Stimulated activated CD4-positive, alpha-beta T cell treated with anti-CD3 and anti-CD28 coated beads, Interleukin-1b, Interleukin-23, amount 100 ng/mL, for 48 hours (primary cell): ENCODE measurements around the gene CD248.
"Not testable (repeated sequence)": the region's sequence is repeated elsewhere in the genome, so short reads cannot be mapped to it uniquely, and the experiment has no call there.

Experiments
- DNase-seq: peaks from one replicate; pipeline ENCODE4 v3.0.0-alpha.2; 2020

Gene CD248

DNA sequence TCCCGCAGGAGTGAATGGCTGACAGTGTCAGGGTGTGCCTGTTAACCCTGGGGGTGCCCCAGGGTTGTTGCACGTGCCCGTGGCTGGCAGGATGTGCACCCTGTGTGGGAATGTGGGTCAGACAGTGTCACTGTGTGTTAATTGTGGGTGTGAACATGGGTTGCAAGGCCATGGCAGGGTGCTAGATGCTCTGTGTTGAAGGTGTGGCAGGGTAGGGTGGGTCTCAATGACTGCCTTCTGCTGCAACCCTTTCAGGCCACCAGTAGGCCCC is 11.1 kb upstream of the CD248 start:
- DNase-seq = no peak

DNA sequence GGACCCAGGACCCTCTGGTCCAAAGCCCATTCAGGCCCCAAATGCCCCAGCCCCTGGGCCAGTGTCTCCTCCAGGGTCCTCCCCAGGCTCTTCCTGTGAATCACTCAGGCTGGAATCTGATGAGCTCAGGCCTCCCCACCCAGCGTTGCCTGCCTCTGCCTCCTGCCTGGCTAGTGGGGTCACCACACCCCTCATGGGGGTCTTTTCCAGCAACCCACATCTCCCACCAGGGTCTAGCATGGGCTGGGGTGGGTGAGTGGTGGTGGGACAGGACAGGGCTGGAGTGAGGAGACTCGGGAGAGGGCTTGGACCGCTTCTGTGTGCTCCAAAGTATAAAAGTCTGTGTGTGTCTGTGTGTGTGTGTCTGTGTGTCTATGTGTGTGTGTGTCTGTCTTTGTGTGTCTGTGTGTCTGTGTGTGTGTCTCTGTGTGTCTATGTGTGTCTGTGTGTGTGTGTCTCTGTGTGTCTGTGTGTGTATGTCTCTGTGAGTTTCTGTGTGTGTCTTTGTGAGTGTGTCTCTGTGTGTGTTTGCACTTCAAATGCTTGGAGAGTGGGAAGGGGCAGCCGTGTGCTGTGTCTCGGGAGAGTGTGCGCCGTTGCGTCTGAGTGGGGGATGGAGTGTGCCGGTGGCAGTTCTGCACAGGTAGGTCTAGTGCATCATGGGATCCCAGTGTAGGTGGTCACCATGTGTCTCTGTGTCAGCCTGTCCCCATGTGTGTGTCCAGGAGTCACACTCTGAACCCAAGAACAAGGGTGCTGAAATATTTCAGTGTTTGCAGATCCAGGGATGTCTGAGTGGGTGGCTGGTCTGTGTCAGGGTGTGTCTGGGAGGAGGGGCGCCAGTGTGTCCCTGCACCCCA is 10.6 kb upstream of the CD248 start:
- no peak for DNase-seq

DNA sequence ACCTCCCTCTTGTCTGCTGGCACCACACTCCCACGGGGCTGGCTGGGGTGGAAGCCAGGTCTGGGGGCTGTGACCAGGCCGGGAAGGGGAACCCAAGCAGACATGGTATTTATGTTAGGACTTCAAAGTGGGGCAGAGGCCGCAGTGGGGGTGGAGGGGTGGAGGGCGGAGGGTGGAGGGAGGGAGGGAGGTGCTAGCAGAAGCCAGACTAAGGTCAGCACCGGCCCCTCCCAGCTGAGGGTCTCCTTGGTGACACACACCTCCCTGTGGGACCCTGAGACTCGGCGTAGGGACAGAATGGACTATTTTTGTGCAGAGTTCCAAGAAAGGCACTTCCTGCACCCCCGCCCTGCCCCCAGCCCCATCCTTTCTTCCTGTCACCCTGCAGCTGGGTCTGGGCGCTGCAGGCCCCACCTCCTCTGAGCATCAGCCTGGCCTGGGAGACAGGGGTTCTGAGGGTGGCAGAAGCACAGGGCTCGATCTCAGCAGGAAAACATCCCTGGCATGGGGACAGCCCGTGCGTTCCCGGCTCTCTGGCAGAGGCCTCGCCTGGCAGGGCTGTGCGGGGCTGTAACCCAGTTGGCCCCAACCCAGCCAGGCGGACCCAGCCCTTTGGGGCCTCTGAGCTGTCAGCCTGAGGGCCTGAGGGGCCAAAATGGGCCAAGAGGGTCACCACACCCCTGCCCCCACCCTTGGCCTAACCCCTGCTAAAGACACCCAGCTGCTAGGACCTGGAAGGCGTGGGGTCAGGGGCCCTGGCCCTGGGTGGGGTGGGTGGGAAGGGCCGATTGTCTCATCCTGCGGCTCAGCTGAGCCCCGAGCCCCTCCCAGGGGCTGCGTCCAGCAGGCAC is 9.6 kb upstream of the CD248 start:
- no peak for DNase-seq

DNA sequence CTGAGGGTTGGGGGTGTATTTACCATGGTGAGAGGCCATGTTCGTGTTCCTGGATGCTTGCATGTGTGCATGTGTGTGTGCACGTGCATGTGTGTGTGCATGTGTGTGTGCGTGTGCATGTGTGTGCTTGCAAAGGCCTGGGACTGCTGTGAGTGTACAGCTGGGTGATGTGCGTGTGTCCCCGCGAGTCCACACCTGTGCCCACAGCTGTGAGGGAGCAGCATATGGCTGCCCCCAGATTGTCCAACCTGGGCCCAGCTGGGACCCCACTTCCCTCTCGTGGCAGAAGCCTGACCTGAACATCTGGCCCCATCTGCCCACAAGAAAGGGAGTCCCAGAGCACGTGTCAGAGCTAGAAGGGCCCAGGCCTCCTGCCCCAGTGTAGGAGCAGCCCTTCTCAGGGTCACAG is 8.4 kb upstream of the CD248 start:
- no peak for DNase-seq

DNA sequence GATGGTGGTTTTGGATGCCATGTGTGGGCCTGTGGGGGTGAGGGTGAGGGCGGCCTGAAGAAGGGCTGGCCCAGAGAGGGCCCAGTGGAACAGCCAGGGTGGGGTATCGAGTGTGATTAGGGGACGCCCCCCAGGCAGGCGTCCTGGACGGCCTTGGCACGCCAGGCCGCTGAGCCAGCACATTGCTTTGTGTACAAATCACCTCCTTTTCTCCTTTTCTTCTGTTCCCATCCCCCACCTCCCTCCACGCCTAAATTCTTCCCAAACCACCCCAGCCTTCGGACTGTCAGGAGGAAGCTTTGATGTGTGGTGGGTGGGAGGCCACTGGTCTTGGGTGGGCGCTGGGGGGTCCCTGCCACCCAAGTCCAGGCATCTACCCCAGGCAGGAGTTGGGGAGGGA is 7.8 kb upstream of the CD248 start:
- no peak for DNase-seq

DNA sequence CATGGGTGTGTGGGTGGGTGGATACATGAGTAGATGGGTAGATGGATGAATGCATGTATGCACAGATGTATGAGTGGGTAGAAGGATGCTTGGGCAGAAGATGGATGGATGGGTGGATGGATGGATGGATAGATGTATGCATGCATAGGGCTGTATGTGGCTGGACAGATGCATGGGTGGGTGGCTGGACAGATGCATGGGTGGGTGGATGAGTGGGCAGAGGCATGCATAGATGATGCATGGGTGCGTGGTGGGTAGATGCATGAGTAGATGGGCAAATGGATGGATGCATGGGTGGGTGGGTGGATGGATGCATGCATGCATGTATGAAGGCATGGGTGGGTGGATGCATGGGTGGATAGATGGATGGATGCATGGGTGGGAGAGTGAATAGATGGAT is 6.8 kb upstream of the CD248 start:
- DNase-seq = no peak

DNA sequence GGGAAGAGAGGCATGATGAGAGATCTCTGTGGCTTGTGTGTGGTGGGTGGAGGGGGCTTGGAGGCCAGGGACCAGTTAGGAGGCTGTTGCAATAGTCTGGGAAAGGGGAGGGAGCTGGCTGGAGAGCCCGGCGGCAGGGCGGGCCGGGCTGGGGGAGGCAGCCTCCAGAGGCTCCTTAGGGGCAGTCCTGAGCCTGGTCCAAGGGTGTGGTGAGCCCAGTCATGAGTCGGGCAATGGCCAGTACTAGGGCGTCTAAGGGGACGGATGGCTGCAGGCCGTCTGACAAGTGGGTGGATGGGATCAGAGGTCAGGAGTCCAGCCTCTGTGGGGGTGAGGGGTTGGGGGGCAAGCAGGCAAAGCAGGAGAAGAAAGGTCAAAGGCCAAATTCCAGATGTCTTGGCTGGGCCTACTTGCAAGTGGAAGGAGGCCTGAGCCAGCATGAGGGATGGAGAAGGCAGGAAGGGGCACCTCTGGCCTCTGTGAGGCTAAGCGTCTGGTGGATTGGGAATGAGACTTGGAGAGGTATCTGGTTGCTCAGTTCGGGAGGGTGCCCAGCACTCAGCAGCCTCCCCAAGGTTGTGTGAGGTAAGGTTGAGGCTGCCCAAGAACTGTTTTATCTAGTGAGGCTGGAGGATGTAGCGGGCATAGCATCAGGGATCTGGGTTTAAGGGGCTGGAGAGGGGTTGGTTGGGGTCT is 6.0 kb upstream of the CD248 start:
- no peak for DNase-seq

DNA sequence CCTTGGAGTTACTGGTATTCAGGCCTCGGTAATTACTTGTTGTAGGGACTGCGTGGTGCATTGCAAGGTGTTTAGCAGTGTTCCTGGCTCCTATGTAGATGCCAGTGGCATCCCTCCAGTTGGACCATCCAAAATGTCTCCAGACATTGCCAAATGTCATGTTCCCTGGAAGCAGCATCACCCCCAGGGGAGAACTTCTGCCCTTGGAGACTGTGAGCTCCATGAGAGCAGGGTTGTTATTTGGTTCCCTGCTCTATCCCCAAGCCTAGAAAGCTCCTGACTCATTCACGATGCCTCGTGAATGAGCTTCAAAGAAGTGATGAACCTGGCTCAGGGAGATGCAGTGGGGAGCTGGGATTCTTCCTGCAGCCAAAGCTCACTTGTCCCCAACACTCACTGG is 4.8 kb upstream of the CD248 start:
- DNase-seq = no peak

DNA sequence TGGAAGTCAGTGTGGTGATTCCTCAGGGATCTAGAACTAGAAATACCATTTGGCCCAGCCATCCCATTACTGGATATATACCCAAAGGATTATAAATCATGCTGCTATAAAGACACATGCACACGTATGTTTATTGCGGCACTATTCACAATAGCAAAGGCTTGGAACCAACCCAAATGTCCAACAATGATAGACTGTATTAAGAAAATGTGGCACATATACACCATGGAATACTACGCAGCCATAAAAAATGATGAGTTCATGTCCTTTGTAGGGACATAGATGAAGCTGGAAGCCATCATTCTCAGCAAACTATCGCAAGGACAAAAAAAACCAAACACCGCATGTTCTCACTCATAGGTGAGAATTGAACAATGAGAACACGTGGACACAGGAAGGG is 3.9 kb upstream of the CD248 start:
- DNase-seq = not testable (repeated sequence)

DNA sequence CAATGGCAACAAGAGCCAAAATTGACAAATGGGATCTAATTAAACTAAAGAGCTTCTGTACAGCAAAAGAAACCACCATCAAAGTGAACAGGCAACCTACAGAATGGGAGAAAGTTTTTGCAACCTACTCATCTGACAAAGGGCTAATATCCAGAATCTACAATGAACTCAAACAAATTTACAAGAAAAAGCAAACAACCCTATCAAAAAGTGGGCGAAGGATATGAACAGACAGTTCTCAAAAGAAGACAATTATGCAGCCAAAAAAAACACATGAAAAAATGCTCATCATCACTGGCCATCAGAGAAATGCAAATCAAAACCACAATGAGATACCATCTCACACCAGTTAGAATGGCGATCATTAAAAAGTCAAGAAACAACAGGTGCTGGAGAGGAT is 3.4 kb upstream of the CD248 start:
- DNase-seq = not testable (repeated sequence)

DNA sequence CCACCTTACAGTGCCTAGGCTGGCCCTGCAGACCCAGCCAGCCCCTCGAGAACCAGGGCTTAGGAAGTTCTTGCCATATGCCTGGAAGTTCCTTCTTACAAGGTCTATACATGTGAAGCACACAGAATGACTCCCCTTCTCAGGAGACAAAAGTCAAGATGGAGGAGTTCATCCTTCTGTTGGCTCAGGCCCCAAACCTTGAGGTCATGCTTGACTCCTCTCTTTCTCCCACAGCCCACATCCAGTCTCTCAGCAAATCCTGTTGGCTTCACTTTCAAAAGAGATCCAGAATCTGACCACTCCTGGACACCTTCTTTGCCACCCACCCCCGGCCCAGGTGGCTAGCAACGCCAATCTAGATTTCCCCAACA is 1.7 kb upstream of the CD248 start:
- DNase-seq = no peak

DNA sequence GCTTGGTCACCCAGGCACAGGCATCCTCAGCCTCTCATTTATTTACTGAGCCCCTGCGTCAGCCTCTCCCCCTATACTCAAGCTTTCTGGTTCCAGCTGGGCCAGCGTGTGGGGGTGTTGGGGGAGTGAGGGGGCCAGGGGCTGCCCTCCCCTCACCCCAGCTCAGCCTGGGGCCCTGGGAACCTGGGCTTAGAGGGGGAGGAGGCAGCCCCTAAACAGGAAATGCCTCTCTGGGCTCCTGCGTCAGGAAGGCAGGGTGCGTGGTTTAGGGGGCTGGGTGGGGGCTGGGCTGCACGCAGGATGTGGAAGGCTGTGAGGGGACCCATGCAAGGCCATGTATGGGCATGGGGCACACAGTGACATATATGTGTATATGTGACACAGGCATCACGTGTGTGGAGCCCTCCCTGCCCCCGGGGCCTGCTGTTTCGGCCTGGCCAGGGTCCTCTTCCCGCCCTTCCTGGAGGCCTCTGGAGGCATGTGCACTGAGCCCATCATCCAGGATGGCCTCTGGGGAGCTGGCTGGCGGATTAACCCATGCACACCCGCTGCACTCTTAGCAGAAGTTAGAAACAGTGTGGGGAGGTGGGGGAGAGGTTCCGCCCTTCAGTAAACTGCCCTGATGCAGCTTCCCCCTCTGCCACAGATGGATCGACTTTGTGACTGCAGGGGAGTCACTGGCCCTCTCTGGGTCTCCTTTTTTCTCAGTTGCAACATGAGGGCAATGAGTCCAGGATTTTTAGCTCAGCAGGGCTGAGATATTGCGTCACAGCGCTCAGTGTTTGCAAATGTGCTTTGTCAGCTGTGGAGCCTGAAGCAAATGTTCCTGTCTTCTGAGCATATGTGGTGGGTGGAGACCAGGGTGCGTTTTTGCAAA is 1.1 kb upstream of the CD248 start:
- DNase-seq = peak; percentile 48

DNA sequence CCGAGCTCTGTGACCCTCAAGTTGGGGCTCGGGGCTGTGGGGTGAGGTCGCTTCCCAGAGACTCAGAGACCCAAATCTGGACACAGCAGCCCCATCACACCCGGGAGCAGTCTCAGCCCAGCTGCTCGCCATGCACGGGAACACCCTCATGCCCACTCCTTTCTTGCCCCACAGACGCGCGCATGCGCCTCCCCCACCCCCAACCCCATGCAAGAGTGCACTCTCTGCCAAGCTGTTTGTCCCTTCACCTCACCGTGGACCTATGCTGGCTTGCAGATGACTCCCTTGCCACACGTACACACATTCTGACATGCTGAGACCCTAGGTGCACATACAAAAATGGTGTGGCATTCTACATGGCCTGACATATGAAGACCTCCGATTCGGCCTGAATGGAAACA is 478 bp upstream of the CD248 start:
- peak; percentile 32 for DNase-seq

DNA sequence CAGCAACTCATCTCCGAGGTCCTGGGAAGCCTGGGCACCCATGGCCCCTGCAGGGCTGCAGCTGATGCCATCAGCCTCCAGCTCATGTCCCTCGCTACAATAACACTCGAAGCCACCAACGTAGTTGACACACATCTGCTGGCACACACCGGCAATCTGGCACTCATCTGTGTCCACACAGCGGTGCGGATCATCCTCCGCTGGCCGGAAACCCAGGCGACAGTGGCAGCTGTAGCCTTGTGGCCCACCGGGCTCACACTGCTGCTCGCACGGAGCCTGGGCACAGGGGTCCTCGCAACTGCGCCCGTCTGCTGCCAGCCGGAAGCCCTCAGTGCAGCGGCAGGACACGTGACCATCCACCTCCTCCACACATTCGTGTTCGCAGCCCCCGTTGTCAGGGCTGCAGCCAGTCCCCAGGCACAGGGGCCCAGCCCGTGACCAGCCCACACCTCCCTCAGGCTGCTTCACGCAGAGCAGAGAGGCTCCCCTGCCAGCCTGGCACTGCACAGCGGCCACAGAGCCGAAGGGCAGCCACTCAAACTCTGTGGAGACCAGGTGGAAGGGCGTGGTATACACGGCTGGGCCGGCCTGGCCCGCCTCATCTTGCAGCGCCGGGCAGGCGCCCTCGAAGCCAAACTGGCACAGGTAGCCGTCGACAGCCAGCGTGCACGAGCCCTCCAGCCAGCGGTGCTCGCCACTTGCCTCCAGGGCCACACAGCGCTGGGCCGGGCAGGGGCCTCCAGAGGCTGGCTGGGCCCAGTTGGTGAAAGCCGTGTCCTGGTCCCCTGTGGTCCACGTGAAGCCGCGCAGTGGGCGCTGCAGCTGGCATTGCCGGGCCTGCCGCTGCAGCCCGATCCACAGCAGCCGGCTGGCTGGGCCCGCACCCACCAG is 678 bp downstream of the CD248 start:
- DNase-seq = no peak

DNA sequence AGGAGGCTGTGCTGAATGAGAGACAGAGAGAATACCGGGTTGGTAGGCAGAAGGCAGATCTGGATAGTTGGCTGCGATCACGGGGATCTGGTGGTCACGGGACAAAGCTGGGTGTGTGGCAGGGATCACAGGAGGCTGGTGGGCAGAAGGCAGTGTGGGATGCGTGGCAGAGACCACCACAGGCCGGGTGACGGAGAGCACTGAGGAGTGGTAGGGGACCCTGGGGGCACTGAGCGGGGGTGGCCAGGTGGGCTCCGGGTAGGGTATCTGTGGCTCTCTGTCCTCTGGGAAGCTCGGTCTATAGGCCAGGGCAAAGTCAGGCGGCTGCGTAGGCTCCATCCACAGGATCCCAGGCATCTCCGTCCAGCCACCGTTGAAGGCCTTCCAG is 1.4 kb downstream of the CD248 start:
- no peak for DNase-seq

DNA sequence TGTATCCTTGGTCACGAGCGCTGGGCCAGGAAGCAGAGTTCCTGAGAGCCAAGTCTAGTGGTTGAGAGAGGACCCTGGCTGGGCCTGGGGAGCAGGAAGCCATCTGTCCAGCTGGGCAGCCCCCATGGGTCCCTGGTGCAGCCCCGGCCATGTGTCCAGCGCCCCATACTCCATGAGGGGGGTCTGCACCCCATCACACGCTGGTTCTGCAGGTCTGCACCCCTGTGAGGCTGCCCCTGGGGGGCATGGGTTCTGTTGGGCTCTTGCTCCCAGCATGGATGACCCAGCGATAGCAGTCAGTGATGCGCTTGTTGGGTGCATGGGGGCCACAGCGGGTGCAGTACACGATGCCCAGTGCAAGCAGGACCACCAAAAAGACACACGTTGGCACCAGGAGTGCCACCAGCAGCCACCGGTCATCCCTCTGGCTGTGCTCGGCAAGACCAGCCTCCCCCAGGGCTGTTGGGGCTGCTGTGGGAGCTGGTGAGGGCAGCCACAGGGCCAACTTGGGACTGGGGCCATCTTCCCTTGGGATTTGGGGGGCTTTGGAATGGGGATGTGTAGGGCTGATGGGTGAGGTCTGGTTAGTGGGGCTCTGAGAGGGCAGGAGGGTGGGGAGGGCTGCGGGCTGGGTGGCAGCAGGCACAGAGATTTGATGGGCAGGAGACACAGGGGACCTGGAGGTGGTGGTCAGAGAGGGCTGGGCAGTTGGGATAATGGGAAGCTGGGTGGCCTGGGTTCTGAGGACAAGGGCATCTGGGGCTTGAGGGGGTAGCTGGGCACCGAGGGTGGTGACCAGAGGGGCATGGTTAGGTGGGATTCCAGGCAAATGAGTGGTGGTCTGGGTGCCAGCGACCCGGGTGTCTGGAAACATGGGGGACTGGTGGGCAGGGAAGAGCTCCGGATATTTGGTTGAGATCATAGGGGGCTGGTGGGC is 2.0 kb downstream of the CD248 start:
- no peak for DNase-seq

DNA sequence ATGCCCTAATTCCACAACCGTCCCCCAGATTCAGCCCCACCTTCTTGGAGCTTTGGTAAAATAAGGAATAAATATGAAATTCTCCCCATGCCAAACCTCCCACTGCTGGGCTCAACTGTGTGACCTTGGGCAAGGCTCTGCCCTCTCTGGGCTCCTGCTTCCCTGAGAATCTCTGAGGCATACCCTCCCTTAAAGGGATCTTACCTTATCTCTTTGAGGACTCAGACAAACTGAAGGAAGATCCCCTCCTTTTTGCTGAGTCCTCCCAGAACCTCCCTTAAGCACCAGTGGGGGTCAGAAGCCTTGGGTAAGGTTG is 2.7 kb downstream of the CD248 start:
- DNase-seq = no peak

DNA sequence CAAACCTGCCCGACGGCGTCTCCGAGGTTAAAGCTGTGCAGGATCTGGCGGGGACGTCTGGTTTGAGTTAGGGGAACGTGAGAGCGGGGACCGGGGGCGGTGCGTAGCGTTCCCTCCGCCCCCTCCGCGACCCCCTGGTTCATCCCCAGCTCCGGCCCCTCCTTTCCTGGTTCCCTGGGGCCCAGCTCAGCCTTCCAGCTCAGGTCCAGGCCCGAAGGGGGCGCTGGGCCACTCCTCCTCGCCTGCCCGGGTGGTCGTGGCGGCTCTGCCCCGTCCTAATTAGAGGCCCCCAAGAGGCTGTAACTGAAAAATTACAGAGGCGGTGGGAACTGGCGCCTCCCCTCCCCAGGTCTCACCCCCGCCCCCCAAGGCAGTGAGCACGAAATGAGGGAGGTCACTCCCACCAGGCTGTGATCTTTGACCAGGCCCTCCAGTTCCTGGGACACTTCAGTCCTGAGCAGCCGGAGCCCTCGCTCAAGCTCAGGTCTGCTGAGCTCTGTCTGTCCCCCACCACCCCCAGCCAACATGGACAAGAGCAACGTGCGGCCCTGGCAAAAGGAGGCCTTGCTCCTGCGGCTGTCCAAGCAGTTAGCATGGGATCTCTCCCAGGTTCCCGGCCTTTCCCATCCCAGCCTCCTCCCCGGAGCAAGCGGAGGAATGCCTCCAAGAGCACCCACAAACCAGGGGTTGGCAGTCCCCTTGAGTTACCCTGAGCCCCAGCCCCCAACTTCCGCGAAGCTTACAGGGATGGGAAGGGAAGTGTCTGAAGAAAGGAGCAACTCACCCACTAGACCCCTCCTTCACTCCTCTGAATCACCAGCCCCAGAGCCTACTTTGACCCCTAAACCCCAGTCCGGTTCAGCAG is 3.3 kb downstream of the CD248 start:
- DNase-seq = no peak

DNA sequence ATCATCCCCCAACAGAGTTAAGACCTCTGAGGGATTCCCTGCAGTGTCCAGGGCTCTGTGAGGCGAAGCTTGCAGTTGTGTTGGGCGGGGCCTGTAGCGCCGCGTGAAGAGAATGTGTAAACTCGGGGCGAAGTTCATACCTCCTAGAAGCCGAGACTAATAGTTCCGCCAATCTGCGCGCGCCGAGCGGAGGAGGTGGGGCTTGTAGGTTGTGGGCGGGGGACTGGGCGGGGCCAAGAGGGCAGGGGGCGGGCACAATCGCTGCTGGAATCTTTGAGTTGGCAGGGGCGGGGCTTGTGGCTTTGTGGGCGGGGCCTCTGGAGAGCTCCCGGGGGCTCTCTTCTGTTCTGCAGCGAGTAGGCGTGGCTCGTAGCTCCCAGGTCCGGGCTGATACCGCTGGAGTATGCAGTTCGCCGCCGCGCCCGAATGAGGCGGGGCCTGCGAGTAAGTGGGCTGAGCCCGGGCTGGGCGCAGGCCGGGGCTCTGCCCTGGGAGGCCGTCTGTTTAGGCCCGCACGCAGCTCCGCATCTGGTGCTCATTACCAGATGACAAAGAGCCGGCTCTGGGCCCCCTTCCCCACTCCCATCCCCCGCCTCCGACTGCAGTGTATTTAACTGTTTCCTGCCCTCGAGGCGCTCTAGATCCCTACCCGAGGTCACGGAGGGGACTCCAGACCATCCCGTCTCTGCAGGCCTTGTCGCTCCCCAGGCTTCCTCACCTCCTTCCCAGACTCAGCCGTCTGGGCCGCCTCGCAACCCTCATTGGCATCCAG is 4.1 kb downstream of the CD248 start:
- DNase-seq = peak; percentile 97
